ENCODE data around the gene GSTM5. TPM values are rescaled to one million over a fixed set of nuclear protein-coding genes. Genes with fewer than 3 reads are reported as not detected.

The GSTM5 gene
- total and polyA plus RNA-seq, 2 of the 4 experiments (the other 2 are of a cell fraction) = 0.36 to 1.2 TPM

GRCh38 chr1:109764561-109765482 is 52.8 kb downstream of the GSTM5 start:
- Histone ChIP-seq H2AFZ (replicated peaks; ENCODE audit: low read length, poor library complexity) (peak overlapping the region; percentile 54), H3K27ac (ENCODE audit: insufficient read depth, low read length) (no peak overlapping the region), H3K27me3 (ENCODE audit: control insufficient read depth, insufficient read depth, low read length) (no peaks in the 10 kb centered on the region), H4K91ac (ENCODE audit: insufficient read depth, low read depth, low read length) (peak overlapping the region; percentile 58; the same call in 1 of the 2 replicates), H3K9me3 (ENCODE audit: control insufficient read depth, insufficient read depth, low read length) (no peaks in the 10 kb centered on the region), H3K4me3 (ENCODE audit: insufficient read depth, low read depth, low read length) (no peak overlapping the region), H3K18ac (ENCODE audit: low read depth, low read length) (no peak overlapping the region), H3K9ac (ENCODE audit: low read depth, low read length) (no peak overlapping the region), H2AK5ac (ENCODE audit: low read depth, low read length) (peak overlapping the region; percentile 8; the same call in 1 of the 2 replicates), H2BK15ac (ENCODE audit: low read depth, low read length) (0 out of 3 replicates have a peak overlapping the region, but pooled peaks have one; percentile 19), H3K36me3 (ENCODE audit: control insufficient read depth, insufficient read depth, low read length) (no peaks in the 10 kb centered on the region), H3K14ac (replicated peaks; ENCODE audit: low read depth, low read length) (no peak overlapping the region), H3K4me1 (ENCODE audit: control insufficient read depth, insufficient read depth, low read length) (peaks cover 18% of the 10 kb centered on the region), H2BK120ac (ENCODE audit: low read depth, low read length) (peak overlapping the region; percentile 21; the same call in 1 of the 2 replicates), H3K4ac (ENCODE audit: low read depth, low read length) (no peak overlapping the region), H3K79me1 (ENCODE audit: low read depth in 1 of 2, low read length in 2 of 2) (no peaks in the 10 kb centered on the region), H3K56ac (ENCODE audit: extremely low read depth, insufficient read depth, low read length) (no peak overlapping the region), H3K23ac (ENCODE audit: low read depth, low read length) (no peak overlapping the region), H2BK20ac (ENCODE audit: low read depth, low read length) (no peak overlapping the region), H2BK5ac (ENCODE audit: low read depth, low read length, poor library complexity, severe bottlenecking) (no peak overlapping the region), H4K5ac (ENCODE audit: low read depth, low read length) (no peak overlapping the region), H2AK9ac (replicated peaks; ENCODE audit: low read depth, low read length, poor library complexity) (no peak overlapping the region), H3K4me2 (ENCODE audit: low read depth, low read length) (no peak overlapping the region), H4K8ac (ENCODE audit: low read depth in 2 of 2, low read length in 2 of 2) (no peak overlapping the region), H3K9me1 (ENCODE audit: insufficient read depth, low read length) (peaks cover 26% of the 10 kb centered on the region), H4K20me1 (ENCODE audit: insufficient read depth, low read length) (no peaks in the 10 kb centered on the region)
- BruUV-seq (replicated peaks) = no TSS peak
- dilution Hi-C loops (cut with HindIII; ENCODE audit: low sequenced_read_pairs, unreplicated experiment) (no loop called here), intact Hi-C loops (cut with micrococcal nuclease) (no loop called here), in situ Hi-C loops (cut with MboI; ENCODE audit: low sequenced_read_pairs) (no loop called here)
- POLR2A ChIA-PET (ENCODE audit: unreplicated experiment) = no interaction called here
- DNase-seq = no peak
- CTCF ChIA-PET = no interaction called here
- WGBS, 2 experiments (ENCODE audit: extremely low coverage in 2 of 2, insufficient read length in 1 of 2) = 93% methylated on average over 4 of the region's 13 CpGs; no CpG with 5 or more reads in 1 of the 2 experiments
- ATAC-seq (ENCODE audit: low read depth) = no peak
- TF ChIP-seq POLR2A (IDR thresholded peaks at IDR 0.05; ENCODE audit: low read depth, low read length) (no peak), CTCF (conservative IDR thresholded peaks at IDR 0.05; ENCODE audit: low read depth, low read length) (no peak), RFX5 (IDR thresholded peaks at IDR 0.05; ENCODE audit: low read depth, low read length) (no peak), RAD21 (IDR thresholded peaks at IDR 0.05; ENCODE audit: low read length) (no peak), NFE2L2 (IDR thresholded peaks at IDR 0.05; ENCODE audit: low read depth, low read length) (no peak), FOS (IDR thresholded peaks at IDR 0.05; ENCODE audit: low read depth, low read length) (no peak), ELK1 (IDR thresholded peaks at IDR 0.05; ENCODE audit: borderline replicate concordance, low read depth, low read length) (no peak), CEBPB (IDR thresholded peaks at IDR 0.05; ENCODE audit: low read depth, low read length) (no peak), RCOR1 (IDR thresholded peaks at IDR 0.05; ENCODE audit: insufficient replicate concordance, low read length) (no peak), MXI1 (IDR thresholded peaks at IDR 0.05; ENCODE audit: borderline replicate concordance, low read depth, low read length) (no peak), BHLHE40 (IDR thresholded peaks at IDR 0.05; ENCODE audit: low read depth, low read length) (no peak), MAFK (IDR thresholded peaks at IDR 0.05; ENCODE audit: low read depth, low read length) (no peak), CHD1 (IDR thresholded peaks at IDR 0.05; ENCODE audit: low read depth, low read length) (no peak), MAZ (IDR thresholded peaks at IDR 0.05; ENCODE audit: borderline replicate concordance, low read depth, low read length) (no peak), USF2 (IDR thresholded peaks at IDR 0.05; ENCODE audit: low read depth, low read length) (no peak)
